Nucleus accumbens (tissue), 56 donors: ENCODE measurements around the gene KCNQ4.

ENCODE experiments used
- DNase-seq, 56 donors: peaks; one replicate each; lab custom pipeline; 2025; lab: John Stamatoyannopoulos, UW

KCNQ4 gene

DNA sequence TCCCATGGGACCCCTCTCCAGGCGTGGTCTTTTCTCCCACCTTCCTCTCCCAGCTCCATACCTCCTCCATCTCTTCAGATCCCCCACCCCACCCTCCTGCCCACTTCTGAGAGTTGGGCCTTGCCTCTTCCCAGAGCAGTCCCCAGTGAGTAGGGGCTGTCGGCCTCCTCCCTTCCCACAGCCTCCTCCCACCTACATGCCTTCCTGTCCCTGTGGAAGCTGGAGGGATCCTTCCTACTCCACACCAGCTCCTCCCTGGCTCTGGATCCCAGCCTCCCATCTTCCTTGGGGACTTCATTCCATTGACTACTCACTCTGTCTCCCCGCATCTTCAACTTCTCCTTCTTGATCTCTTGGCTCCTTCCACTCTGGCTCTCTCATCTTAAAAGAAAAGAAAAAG is 24.9 kb downstream of the KCNQ4 start:
- DNase-seq, result no peak

DNA sequence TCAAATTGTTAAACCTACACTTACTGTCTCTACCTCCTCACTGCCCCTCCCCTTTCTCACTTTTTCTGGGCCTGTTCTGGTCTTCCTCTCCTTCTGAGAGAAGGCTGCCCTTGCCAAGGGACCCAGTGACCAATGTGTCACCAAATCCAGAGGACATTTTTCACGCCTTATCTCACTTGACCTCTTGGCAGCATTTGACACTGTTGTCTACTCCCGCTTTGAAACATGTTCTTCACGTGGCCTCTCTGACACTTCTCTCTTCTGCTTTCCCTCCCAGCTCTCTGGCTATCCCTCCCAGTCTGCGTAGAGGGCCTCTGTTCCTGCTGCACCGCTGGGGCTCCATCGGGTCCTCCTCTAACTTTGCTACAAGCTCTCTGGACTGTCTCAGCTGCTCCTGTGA is 25.3 kb downstream of the KCNQ4 start:
- no peak for DNase-seq

DNA sequence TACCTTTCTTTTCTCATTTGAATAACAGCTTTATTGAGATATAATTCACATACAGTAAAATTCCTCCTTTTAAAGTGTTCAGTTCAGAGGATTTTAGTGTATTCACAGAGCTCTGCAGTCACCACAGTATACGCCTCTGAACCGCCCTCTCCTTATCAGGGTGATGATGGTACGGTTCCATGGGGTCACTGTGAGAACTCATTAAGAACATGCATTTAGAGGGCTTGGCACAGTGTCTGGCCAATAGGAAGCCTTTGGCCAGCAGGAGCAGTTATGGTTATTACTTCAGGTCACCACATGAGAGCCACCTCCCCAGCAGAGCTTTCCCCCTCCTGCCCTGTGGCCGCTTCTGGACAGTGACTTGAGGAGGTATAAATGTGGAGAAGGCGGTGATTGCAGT is 27.3 kb downstream of the KCNQ4 start:
- DNase-seq, result no peak

DNA sequence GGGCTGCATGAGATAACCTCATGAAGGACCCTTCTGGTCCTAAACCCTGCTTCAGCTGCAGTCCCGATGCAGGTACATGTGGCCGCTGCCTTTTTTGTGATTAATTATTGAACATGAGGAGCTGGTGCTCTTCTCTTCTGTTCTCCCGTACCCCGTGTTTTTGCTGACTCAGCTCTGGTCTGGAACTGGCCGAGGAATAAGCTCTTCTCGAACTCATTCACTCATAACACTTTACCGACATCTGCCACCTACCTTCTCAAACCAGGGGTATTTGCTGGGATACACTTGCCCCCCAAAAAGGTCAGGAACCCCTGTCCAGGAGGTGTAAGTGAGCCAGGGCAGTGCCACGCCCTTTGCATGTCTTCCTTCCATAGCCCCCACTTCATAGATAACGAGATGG is 31.8 kb downstream of the KCNQ4 start:
- DNase-seq, result no peak

DNA sequence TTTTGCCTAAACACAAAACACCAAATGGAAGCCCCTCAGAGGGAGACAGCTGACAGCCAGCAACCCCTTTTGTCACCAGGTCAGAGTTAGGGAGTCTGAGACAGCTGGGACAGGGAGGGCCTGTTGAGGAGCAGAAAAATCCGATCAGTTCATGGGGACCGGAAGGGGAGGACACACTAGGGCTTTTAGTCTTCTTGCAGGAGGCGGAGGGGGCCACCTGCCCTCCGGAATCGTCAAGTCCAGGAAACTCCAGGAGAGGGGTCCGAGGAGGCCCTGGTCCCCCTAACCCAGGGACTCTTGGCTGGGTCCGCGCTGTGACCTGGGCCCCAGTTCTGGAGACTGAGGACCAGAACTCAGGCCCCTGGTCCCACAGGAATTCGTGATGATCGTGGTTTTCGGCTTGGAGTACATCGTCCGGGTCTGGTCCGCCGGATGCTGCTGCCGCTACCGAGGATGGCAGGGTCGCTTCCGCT is 34.2 kb downstream of the KCNQ4 start:
- DNase-seq, result no peak

DNA sequence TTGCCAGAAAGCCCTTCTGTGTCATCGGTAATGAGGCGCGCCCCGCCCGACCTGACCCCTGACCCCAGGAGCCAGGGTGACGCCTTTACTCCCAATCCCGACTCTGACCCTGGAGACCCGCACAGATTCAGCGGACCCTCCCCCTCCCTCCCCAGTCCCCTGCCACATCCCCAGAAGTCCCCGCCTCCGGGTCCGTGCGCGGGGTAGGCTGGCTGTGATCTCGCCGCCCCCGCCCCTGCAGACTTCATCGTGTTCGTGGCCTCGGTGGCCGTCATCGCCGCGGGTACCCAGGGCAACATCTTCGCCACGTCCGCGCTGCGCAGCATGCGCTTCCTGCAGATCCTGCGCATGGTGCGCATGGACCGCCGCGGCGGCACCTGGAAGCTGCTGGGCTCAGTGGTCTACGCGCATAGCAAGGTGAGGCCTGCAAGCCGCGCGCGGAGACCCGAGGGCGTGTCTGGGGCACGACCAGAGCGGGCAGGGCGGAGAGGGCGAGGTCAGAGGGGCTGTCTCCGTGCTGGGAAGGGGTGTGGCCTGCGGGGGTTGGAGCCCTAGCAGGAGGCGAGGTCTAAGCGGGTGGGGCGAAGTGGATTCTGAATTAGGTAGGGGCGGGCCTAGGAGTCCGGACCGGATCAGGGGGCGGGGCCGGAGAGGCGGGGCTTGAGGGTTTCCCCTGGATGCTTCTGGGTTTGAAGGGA is 34.8 kb downstream of the KCNQ4 start:
- peak in 11 of 56 donors; percentile 15 to 46 (median 29) for DNase-seq

DNA sequence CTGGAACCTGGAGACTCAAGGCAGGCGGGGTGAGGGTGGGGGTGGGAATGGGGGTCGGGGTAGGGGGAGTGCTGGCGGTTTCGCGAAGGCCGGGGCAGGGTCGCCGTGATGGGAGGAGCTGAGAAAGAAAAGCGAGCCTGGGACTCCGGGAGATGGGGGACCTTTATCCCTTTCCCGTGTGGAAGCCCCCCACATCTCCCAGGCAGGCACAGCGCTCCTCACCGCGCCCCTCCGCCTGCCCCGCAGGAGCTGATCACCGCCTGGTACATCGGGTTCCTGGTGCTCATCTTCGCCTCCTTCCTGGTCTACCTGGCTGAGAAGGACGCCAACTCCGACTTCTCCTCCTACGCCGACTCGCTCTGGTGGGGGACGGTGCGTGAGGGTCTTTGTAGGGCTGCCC is 35.5 kb downstream of the KCNQ4 start:
- no peak for DNase-seq

DNA sequence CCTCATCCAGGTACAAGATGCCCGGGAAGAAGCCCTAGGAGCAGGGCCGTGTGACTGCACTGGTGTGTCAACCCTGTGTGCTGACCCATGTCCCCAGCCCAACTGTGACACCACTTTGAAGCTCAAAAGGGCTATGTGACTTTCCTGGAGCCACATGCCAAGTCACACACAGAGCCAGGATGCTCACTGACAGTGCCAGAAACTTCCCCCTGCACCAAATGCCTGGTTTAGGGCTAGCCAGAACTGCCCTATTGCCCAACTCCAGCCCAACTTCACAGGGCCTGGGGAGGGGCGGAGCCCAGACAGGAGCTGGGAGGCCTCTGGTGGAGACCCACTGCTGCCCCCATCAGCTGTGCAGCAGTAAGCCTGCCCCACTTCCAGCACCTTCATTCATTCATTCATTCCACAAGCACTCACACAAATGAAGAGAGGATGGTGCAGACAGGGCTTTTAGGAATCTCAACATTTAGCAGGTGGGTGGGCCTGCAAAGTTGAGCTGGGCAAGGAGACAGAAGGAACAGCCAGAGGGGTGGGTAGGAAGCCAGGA is 36.7 kb downstream of the KCNQ4 start:
- DNase-seq, result peak in 1 of 56 donors; percentile 9

DNA sequence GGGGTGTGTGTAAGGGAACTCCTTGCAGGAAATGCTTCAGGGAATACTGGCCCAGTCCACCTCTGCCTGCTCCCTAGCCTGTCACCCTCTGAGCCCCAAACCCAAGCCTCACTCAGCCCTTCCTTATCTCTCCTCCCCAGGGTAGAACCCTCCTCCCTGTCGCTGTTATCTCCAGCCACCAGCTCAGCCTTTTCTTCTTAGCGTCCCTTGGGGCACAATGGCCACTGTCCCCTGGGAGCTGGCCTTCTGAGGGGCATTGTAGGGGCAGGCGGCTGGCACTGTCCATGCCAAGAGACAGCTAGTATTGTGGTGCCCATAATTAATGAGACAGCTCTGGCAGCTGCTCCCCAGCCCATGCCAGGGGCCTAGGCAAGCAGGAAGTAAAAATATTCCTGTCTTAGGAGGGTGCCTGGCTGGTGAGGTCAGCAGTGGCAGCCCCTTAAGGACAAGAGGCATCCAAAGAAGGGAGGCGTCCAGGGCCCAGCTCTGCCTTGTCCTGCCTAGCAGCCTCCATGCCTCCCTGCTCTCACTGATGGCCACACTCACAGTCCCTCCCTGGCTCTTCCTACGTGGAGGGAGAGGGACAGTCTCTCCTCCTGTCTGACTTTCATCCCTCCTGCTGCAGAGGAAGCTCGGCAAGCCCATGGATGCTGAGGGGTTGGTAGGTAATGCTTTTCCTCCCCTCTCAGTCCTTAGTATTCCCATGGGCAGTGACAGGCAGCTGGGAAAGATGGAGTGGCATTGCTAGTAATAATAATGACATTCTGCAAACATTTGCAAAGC is 37.5 kb downstream of the KCNQ4 start:
- peak in 53 of 56 donors; percentile 10 to 88 (median 58) for DNase-seq

DNA sequence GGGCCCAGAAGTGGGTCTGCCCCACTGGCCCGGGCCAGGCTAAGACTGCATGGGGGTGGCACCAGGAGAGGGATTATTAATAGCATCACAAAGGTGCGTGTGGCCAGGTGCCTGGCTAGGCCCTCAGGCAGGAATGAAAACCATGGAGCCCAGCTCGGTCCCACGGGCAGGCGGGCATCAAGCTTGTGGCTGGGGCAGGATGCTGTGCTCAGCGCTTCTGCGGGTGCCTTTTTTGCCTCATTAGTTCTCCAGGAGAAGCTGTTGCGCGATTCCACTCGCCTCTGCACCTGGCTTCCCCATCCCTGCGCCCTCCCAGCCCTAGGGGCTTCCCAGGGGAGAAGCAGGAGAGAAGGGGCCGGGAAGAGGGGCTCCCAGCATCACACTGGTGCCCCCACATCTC is 39.3 kb downstream of the KCNQ4 start:
- DNase-seq, result no peak

DNA sequence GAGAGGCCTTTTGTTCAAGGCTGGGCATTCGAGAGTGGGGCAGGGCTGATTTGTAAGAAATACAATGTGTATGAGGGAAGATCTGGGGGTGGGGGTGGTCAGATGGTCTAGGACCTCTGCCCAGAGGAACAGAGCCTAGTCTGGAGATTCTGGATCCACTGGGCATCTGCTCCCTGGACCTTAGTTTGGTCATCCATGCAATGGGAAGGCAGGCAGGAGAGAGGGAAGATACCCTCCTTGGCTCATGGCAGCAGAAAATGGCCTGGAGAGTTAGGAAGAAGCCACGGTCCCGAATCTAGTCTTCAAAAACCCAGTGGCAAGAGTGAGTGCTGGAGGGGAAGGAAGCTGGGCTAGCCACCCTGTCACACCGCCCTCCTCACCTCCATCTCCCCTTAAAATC is 39.8 kb downstream of the KCNQ4 start:
- no peak for DNase-seq

DNA sequence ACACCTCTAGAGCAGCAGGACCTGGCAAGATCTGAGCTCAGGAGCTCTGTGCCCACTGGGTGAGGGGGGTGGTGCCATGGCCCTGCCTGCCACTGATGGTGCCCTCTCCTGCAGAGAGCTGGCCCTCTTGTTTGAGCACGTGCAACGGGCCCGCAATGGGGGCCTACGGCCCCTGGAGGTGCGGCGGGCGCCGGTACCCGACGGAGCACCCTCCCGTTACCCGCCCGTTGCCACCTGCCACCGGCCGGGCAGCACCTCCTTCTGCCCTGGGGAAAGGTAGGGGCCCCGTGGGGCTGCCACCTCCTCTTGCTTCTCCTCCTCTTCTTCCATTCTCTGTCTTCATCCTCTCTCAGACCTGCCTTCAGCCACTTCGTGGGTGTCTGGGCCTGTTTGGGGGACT is 40.4 kb downstream of the KCNQ4 start:
- no peak for DNase-seq

DNA sequence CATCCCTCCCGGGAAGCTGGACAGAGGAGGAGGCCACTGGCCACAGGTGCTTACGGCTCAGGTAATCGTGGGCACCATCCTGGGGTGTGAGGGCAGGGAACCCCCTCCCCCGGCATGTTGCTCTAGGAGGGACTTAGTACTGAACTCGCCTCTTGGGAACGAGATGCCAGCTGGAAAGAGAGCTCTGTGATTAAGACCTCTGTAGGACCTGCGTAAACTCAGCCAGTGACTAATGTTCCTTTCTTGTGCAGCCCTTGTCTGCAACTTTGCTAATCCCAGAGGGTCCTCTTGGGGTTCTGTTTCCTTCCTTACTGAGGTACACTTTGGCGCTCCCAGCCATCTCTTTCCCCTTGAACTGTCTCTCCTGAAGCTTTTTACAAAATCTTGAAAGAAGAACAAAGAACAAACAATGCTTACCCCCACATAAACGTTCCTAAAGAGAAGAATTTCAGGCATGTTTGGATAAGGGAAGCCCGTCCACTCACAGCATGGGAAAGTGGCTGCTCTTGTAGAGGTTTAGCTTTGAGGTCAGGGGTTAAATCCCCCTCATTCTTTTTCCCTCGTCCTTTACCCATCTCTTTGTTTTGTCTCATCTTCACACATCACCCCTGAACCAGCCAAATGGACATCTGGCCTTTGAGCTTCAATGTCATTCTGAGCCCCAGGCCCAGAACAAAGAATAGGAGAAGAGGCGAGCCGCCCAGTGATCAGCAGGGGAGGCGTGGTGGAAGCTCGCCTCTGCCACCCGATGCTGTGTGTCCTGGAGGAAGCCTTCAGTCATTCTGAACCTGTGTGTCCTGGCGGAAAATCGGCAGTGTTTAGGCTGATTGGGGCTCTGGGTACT is 41.2 kb downstream of the KCNQ4 start:
- DNase-seq, result no peak

DNA sequence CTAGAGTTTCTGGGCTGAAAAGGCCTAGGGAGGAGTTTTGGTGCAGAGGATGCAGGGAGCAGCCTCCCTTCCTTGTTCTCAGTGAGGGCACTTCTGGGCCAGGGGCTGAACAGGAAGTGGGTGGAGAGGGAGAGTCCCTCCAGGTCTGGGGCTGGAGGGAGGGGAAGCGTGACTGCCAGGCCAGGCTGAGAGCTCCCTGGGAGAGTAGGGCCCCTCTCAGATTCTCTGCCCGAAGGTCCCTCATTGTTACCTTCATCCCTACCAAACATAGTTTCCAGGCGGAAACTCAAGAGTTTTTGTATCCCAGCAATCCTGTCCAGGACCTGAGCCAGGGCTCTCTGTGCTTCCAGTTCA is 41.8 kb downstream of the KCNQ4 start:
- no peak for DNase-seq

DNA sequence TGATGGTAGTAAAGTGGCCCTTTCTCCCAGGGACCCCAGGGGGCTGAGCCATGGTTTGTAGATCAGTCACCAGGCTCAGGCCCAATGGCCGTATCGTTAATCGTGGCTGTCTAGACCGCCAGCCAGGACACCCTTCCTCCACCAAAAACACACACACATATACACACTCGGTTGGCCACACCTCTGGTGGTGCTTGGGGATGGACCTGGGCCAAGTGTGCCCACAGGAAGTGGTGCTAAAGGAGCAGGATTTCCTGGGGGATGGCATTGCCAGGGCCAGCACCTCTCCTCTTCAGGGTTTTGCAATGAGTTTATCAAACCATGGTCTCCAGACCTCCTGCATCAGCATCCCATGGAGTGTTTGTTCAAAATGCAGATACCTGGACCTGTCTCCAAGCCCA is 42.4 kb downstream of the KCNQ4 start:
- no peak for DNase-seq

DNA sequence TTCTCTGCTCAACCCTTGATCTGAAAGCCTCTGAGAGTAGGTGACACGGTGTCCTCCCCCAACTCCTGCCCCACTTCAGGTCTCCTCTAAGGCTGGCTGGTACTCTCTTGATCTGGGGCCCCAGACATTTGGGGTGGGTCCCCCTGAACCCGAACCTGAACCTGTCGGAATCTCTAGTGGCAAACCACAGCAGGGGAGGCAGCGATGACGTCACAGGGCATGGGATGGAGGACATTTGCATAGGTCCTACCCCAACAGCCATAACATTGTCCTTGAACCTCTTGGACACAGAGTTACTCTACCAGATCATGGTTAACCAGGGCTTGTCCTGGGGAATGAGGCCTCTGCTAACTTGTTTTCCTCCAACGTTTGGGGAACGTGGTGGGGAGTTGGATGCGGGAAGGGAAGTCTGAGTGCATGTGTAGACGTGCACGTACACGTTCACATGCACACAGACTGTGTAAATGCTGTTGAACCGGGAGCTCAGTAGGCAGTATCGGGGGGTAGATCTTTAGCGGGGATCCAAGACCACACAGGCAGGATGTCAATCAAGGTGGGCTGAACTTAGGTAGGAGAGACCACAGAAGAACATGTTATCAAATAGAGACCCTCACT is 46.2 kb downstream of the KCNQ4 start:
- no peak for DNase-seq

DNA sequence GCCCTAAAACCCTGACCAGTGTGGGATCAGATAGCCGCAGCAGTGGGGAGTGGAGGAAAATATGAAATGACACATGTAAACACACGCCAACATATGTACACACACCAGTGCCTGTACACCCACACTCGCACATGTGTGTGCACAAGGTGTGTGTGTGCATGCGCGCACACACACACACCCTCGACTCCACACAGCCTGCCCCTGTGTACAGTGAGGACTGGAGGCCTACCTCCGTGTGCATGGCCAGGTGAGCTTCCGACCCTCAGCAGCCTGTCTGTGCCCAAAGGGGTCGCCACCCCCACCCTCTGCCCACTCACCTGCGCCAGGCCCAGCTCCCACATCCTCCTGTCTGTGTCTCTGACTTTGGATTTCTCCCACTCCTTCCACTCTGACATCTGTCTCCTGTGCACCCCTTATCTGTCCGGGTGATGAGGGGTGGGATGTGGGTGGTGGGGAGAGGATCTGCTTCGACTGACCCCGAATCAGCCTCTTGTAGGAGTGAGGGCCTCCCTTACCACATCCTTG is 46.9 kb downstream of the KCNQ4 start:
- DNase-seq, result no peak

DNA sequence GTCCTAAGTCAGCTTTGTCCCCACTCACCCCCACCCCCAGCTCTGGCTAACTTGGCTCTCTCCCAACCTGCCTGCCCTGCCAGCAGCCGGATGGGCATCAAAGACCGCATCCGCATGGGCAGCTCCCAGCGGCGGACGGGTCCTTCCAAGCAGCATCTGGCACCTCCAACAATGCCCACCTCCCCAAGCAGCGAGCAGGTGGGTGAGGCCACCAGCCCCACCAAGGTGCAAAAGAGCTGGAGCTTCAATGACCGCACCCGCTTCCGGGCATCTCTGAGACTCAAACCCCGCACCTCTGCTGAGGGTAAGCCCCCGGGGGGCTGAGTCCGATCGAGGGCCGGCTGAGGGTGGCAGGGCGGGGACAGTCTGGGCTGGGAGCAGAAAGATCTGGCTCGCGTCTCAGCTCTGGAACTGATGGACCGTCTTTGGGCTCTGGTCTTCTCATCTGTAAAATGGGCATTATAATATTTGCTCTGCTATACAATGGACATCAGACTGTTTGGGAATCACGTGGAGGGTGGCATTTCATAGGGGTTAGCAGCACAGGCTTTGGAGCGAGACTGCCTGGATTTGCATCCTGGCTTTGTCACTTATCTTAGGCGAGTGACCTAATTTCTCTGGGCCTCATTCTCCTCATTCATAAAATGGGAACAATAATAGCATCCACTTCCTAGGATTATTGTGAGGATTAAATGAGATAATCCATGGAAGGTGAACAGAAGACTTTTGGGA is 47.6 kb downstream of the KCNQ4 start:
- no peak for DNase-seq

DNA sequence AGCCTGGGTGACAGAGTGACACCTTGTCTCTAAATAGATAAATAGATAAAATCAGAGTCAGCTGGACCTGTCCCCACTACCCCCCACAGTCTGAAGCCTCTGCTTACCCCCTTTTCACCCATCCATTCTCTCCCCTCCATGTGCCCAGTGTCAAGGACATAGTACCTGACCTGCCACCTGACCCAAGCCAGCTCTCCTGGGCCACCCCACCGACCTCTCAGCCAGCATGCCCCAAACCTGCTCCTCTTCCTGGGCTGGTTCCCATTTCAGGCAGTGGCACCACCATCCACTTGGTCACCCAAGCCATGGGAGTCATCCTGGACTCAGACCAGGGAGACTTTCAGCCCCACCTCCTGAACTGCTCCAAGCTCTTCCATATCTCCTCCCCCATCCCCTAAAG is 50.4 kb downstream of the KCNQ4 start:
- no peak for DNase-seq
